GM06990 (cell line): ENCODE results near the gene SREBF1.

ENCODE experiments used
- DNase-seq: peaks from one replicate; pipeline ENCODE4 v3.0.0-alpha.2; 2011; ENCODE audit not compliant: insufficient read length; ENCODE audit errors: extremely low read depth
- H3K27me3 ChIP-seq: replicated peaks from 2 replicates; pipeline ENCODE4 v1.6.0; 2011; ENCODE audit warnings: low read length; ENCODE audit not compliant: control insufficient read depth, insufficient read depth
- H3K36me3 ChIP-seq: 2 replicates; pipeline ENCODE4 v1.5.1; 2011; ENCODE audit warnings: low read length; ENCODE audit not compliant: control insufficient read depth, insufficient read depth
- H3K4me3 ChIP-seq: replicated peaks from 2 replicates; pipeline ENCODE4 v1.5.1; 2011; ENCODE audit warnings: low read depth, mild to moderate bottlenecking, control low read depth, low read length
- CTCF ChIP-seq: IDR thresholded peaks from 2 replicates; pipeline ENCODE4 v1.5.1; 2011; ENCODE audit warnings: low read length, control low read depth, mild to moderate bottlenecking, inconsistent platforms; ENCODE audit not compliant: insufficient read depth, poor library complexity, severe bottlenecking

The SREBF1 gene

GRCh38 chr17:17781591-17782496, 54.9 kb downstream of the SREBF1 start:
- no peaks in the 10 kb centered on the region for H3K36me3 ChIP-seq
- TF ChIP-seq CTCF = no peak
- no peak for DNase-seq
- H3K27me3 ChIP-seq = no peaks in the 10 kb centered on the region
- peak overlapping the region; percentile 51 for H3K4me3 ChIP-seq

- DNase-seq = no peak
Observed at GRCh38 chr17:17780922-17781590, 55.7 kb downstream of the SREBF1 start.

GRCh38 chr17:17779015-17779611, 57.7 kb downstream of the SREBF1 start:
- DNase-seq = no peak
- H3K4me3 ChIP-seq = no peak overlapping the region
- no peaks in the 10 kb centered on the region for H3K36me3 ChIP-seq
- TF ChIP-seq CTCF = no peak
- no peaks in the 10 kb centered on the region for H3K27me3 ChIP-seq

More at GRCh38 chr17:17780922-17781590, 55.7 kb downstream of the SREBF1 start:
- Histone ChIP-seq H3K27me3 (no peaks in the 10 kb centered on the region), H3K36me3 (no peaks in the 10 kb centered on the region), H3K4me3 (no peak overlapping the region)
- no peak for TF ChIP-seq CTCF

GRCh38 chr17:17778308-17779014, 58.3 kb downstream of the SREBF1 start:
- TF ChIP-seq CTCF = no peak

GRCh38 chr17:17776889-17777288, 59.9 kb downstream of the SREBF1 start:
- Histone ChIP-seq H3K27me3 (no peaks in the 10 kb centered on the region), H3K4me3 (no peak overlapping the region), H3K36me3 (no peaks in the 10 kb centered on the region)
- TF ChIP-seq CTCF = no peak
- DNase-seq = no peak

More at GRCh38 chr17:17778308-17779014, 58.3 kb downstream of the SREBF1 start:
- Histone ChIP-seq H3K36me3 (no peaks in the 10 kb centered on the region), H3K4me3 (no peak overlapping the region), H3K27me3 (no peaks in the 10 kb centered on the region)
- DNase-seq = no peak
